ENCODE results near the gene ALOX15B.
"Not testable (repeated sequence)": the region's sequence is repeated elsewhere in the genome, so short reads cannot be mapped to it uniquely, and the experiment has no call there.

The ALOX15B gene

DNA sequence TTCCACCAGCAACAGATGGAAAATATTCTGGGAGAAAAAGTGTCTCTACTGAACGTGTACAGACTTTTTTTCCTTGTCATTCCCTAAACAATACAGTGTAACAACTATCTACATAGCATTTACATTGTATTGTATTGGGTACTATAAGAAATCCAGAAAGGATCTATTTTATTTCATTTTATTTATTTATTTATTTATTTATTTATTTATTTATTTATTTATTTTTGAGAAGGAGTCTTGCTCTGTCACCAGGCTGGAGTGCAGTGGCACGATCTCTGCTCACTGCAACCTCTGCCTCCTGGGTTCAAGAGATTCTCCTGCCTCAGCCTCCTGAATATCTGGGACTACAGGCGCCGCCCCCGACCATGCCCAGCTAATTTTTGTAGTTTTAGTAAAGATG, 39.1 kb downstream of the ALOX15B start:
- not testable (repeated sequence) for DNase-seq

DNA sequence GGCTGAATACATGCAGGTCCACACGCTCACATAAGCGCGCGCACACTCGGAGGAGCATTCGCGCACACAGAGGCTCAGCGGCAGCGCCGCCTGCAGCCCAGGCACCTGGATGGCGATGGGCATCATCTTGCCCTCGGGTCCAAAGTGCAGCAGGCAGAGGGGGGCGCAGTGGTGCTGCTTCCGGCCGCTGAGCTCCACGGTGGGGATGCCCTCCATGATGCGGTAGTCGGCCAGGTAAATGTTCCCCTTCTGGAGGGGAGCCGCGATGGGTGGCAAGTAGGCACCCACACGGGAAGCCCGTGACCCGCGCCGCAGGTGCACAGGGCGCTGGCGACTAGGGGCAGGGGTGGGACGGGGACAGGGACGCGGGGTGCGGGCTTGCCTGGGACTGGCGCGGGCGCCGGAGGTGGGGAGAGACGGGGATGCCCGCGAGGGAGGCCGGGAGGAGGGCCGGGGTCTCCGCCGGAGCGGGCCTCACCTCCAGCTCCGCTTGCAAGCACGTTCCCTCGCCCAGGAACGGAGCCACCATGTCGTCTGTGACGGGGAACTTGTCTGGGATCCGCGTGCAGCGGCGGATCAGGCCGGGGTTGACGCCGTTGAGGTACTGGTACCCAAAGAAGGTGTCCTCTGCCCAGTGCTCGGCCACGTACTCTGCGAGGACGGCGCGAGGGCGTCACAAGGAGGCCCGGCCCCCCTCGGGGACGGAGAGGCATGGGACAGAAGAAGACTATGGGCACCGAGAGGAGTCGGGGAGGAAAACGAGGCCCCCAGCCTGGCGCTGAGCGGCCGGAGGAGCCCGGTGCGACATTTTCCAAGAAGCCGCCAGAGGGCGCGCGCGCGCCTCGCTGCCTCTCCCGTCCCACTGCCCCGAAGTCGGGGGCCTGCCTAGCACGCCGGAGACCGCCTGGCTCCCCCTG, 40.7 kb downstream of the ALOX15B start:
- DNase-seq: peak in 48 of 58 donors; percentile 7 to 78 (median 42)

DNA sequence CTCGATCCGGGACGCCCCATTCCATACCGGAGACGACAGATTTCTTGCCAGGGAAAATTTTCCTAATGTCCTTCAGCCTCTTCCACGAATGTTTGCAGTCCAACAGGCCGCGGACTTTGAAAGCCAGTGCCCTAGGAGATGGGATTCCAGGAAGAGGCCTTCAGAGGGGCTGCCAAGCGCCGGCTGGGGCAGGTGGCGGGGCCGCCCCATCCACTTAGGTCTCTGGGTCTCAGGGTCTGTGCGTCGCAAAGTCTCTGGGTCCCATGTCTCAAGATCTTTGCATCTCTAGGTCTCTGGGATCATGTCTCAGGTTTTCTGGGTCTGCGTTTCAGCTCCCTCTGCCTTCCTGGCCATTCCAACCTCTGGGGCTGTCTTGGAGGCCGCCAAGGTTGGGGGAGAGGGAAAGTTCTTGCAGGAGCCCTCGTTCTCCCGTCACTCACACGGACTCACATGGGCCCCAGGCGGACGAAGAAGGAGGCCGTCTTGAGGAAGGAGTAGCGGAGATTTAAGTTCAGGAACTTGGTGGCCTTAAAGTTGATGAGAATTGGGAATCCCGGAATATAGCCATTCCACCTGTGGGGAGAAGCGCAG, 41.4 kb downstream of the ALOX15B start:
- DNase-seq: peak in 2 of 58 donors; percentile 44 to 45

DNA sequence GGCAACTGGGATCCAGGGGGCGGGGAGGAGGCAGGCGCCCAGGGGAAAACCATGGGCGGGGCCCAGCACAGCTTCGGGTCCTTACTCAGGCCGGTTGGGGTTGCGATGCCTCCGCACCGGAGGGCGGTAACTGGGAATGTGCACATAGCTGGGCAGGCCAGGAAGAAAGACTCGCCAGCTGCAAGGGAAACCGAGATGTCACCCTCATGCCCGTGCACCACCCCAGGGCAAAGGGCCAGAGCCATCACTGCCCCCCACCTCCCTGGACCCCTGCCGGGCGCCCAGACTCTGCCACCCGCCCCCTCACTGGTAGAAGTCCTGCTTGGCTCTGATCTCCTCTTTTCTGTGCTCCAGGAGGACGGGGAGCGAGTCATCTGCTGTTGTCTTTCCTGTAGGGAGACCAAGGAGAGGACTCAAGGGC, 42.0 kb downstream of the ALOX15B start:
- no peak for DNase-seq

DNA sequence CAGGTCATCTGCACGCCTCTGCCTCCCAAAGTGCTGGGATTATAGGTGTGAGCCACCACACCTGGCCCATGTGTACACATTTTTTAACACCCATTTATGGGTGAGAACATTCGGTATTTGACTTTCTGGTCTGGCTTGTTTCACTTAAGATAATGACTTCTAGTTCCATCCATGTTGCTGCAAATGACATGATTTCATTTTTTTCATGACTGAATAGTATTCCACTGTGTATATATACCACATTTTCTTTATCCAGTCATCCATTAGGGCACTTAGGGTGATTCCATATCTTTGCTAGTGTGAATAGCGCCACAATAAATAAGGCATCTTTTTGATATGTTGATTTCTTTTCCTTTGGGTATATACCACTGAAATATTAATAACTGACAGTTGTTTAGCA, 43.0 kb downstream of the ALOX15B start:
- DNase-seq: no peak

DNA sequence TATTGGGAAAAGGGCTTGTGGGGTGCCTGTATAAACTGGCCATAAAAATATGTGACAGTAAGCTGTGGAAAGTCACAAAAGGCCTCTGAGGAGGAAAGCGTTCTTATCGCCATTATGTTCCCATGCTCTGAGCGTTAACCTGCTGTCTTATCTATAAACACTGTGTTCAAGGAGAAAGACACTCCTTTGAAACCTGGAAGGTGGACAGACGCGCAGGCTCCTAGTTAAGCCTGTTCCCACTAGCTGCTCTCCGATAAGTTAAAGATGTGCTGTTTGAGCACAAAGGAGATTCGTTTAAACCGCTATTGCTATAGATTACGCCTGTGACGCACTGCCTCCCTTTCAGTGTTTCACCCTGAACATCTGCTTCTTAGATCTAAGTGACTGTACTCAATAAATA, 43.4 kb downstream of the ALOX15B start:
- DNase-seq: no peak

DNA sequence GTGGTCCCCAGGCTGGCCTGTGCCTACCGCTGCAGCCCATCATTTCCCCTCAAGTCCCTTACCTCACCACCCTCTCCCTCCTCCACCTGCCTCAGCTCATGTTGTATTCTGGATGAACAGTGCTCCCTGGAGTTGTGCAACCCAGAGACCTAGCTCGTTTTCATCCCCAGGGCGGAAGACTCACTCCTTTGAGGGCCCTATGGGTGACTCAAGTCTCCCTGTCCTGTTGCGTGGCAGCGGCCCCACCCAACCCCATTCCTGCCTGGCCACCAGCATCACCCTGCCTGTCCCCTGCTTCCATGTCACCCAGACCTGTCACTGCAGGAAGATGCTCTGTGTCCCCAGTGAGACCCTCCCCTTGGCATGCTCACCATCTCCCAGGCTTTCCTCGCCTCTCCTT, 45.4 kb downstream of the ALOX15B start:
- no peak for DNase-seq

DNA sequence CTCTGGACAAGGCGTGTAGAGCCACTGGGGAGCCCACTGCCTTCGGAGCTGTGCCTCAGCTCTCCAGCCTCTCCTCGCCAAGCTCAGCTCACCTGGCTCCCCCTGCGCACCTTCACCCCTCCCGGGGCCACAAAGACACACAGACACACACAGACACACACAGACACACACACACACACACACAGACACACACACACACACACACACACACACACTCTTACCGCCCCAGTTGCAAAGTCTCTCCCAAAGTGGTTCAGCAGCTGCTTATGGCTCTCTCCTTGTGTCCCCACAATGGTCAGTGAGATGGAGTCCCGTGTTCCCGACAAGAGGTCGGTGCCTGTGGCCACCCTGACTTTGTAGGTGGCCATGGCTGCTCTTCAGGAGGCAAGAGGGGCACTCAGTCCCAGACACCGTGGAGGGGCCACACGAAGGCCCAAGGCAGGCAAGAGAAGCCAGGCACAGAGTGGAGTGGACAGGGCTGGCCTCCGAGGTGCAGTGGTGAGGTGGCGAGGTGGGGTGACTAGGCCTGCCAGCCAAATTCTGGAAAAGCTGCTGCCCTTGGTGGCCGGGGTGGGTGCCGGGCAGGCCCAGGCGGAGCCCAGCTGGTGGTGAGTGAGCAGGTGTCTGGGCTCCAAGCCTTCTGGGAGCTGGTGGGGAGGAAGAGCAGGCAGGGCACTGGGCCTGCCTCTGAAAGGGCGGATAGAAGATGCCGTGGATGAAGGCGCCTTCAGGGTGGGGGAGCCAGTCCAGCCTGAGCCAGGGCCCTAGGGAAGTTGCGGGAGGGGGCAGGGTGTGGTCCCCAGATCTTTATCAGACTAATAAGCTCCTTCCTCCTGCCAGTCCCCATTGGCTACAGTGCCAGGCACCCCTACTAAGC, 48.5 kb downstream of the ALOX15B start, which contains the start of gene ALOX12B:
TSS of gene ALOX12B (minus strand) at position 642 of the 877 bp plus-strand sequence. CDS start at position 368, 274 bp downstream.
- DNase-seq: no peak

DNA sequence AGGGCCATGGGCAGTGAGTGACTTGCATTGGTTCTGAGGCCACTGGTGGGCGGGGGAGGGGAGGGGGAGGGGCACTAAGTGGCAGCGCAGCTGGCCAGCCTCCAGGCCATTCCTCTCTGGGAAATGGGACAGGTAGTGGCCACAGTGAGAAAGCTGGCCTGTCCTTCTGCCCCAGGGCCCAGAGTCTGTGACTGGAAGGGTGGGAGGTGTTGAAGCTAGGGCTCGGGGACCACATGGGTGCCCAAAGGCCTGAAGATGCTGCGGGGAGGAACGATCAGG, 49.0 kb downstream of the ALOX15B start:
- DNase-seq: no peak

DNA sequence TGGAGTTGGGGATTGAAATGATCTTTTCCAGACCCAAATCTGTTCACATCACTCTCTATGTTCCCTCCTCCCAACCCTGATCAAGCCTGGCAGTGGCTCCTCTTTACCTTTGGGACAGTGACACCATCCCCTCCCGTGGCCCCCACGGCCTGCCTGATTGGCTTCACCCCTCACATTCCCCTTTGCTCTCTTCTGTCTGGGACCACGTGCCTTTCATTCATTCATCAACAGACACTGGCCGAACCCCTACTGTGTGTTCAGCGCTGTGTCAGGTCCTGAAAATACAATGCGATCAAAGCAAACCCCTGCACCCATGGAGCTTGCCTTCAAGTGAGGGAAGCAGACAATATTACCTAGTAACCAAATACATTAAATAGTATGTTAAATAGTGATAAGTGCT, 50.9 kb downstream of the ALOX15B start:
- DNase-seq: no peak

DNA sequence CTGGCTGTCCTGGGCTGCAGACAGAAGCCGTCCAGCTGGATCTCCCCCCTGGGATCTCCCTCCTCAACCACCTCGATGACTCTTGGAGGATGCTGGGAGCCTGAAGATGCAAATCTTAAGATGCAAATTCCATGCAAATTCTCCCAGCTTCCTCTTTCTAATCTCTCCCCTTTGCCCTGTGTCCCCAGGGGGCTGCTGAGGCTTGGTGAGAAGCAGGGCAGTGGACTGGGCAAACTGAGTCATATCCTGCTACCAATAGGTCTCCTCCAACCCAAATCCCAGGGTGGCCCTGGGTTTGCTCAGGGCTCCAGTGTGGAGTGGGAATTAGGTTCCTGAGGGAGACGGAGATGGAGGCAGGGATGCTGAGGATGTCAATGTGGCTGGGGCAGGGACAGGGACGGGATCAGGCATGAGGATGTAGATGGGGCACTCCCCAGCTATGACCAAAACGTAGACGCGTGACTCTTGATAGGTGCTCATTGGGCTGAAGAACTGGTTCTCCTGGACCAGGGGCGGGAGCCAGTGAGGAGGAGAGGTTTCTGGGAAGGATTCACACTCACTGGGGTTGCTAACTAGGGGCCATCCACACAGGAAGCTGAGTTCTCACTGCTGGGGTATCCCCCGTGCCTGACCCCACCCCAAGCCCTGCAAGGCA, 52.3 kb downstream of the ALOX15B start:
- no peak for DNase-seq

DNA sequence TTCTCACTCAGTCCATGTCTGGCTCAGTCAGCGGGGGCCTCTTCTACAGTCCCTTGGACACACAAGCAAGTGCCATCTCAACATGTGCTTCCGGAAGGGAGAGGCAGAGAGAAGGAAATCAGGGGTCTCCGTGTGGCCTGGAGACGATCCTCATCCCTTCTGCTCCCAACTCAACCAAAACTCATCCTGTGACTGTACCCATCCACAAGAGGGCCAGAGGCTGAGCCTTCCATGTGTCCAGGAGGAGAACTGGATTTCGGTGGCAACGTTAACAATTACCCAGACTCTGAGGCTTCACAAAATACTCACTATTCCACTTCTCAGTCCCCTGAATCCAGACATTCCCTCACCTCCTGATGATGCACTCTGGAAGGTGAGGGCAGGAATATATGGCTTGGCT, 56.5 kb downstream of the ALOX15B start:
- DNase-seq: no peak

DNA sequence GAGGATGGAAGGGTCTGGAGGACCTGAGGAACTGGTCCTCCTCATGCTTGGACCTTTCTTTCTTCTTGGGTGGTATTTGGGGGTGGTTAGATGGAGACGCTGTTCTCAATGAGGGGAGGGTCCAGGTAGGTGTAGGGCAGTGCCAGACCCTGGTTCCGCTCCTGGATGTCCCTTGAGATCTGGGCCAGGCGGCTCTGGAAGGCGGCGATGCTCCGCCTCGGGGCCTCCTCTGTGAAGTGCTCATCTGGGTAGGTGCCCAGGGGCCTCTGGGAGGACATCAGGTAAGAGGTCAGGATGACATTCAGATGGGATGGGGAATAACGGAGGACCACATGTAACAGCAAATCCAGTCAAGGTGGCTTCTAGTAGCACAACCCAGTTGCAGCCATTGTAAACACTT, 57.7 kb downstream of the ALOX15B start:
- DNase-seq: no peak

All from anterior cingulate cortex (tissue), 58 donors.